Measurements from ENCODE around the gene SMAD7. TPM values are rescaled to one million over a fixed set of nuclear protein-coding genes. Genes with fewer than 3 reads are reported as not detected.

The SMAD7 gene
- total and polyA plus RNA-seq, 9 donors: 9.1 to 16.8 (median 13.2) TPM

DNA sequence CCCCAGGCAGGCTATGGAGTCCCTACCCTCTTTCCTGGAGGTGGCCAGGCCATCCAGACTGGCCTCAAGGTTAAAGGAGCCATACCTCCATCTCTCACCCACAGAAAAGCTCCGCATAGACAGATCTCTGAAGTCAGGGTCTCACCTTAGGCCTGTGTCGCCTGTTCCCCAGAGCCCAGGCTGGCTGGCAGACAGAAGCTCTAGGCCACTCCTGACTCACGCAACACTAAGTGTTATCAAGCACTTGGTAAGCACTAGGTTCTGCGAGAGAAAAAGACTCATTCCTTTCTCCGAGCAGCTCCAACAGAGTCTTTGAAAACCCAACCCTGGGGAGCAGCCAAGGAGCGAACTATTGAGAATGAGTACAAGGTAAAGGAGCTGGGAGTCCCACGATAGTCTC is 6.1 kb downstream of the SMAD7 start:
- 78% methylated on average over 5 of the region's 7 CpGs for WGBS (ENCODE audit: insufficient coverage)
- H3K9me3 ChIP-seq (replicated peaks; ENCODE audit: control insufficient read depth, low read depth, low read length): no peaks in the 10 kb centered on the region
- no peak overlapping the region for H3K27ac ChIP-seq (ENCODE audit: low read length)
- peaks cover 28% of the 10 kb centered on the region for H3K36me3 ChIP-seq (ENCODE audit: control insufficient read depth, insufficient read depth, low read length)
- no peak overlapping the region for H3K4me3 ChIP-seq (ENCODE audit: low read length)
- no peak for DNase-seq
- peaks cover 2% of the 10 kb centered on the region for H3K27me3 ChIP-seq (ENCODE audit: control insufficient read depth, insufficient read depth, low read length)
- H3K4me1 ChIP-seq (ENCODE audit: control insufficient read depth, insufficient read depth, low read length): peaks cover 76% of the 10 kb centered on the region

DNA sequence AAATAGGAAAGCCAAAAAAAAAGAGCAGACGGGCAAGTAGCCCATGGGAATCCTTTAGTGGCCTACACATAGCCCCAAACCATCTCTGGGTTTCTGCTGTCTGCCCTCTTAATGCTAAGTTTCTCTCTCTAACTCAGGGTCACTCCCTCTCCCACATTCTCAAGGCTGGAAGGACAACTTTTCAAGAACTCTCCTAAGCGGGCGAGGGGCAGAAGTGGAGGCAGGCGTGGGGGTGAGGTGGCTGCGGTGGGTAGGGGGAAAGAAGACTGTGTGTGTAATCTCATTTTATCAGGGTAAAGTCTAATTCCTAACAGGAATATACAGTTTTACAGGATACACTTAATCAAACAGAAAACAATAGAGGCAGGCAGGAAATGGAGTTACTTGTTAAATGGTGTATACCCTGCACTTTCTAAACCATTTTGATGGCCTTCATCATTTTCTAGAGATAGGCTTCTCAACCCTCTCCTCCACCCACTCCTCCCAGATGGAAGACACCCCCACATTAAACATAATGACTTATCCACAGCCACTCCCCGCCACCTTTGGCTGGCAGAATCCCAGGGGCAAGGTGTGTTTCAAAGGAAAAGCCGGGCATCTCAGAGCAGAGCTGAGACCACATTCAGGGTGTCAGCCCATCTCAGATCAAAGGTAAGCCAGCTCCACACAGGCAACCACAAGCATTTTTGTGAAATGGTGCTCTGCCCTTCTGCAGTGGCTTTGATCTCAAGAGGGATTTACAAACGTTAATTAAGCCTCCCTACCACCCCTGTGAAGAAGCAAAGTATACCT is 6.8 kb downstream of the SMAD7 start:
- H3K36me3 ChIP-seq (ENCODE audit: control insufficient read depth, insufficient read depth, low read length): peaks cover 28% of the 10 kb centered on the region
- no peaks in the 10 kb centered on the region for H3K9me3 ChIP-seq (replicated peaks; ENCODE audit: control insufficient read depth, low read depth, low read length)
- H3K4me3 ChIP-seq (ENCODE audit: low read length): no peak overlapping the region
- peaks cover 2% of the 10 kb centered on the region for H3K27me3 ChIP-seq (ENCODE audit: control insufficient read depth, insufficient read depth, low read length)
- 80% methylated on average over 2 of the region's 8 CpGs for WGBS (ENCODE audit: insufficient coverage)
- peaks cover 79% of the 10 kb centered on the region for H3K4me1 ChIP-seq (ENCODE audit: control insufficient read depth, insufficient read depth, low read length)
- peak overlapping the region; percentile 13 for H3K27ac ChIP-seq (ENCODE audit: low read length)
- no peak for DNase-seq

DNA sequence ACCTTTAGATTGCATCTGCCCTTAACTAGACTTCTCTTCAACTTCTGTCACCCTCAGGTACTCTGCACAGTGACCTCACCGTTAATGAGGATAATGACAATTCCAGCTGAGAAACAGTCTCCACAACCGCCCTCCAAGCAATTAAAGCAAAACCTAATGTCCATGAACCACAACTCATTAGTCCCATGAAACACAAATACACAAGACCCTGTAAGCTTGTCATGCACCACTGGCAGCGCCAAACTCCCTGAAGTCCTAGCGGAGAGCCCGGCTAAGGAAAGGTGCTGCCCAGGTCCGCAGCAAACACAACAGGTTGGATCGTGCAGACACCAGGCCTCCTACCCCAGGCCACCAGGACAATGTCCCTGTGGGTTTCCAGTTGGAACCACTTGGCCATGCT is 7.4 kb downstream of the SMAD7 start:
- peaks cover 31% of the 10 kb centered on the region for H3K36me3 ChIP-seq (ENCODE audit: control insufficient read depth, insufficient read depth, low read length)
- H3K9me3 ChIP-seq (replicated peaks; ENCODE audit: control insufficient read depth, low read depth, low read length): no peaks in the 10 kb centered on the region
- WGBS (ENCODE audit: insufficient coverage): 51% methylated on average over 2 of the region's 7 CpGs
- H3K4me3 ChIP-seq (ENCODE audit: low read length): no peak overlapping the region
- DNase-seq: no peak
- H3K27ac ChIP-seq (ENCODE audit: low read length): peak overlapping the region; percentile 13
- peaks cover 84% of the 10 kb centered on the region for H3K4me1 ChIP-seq (ENCODE audit: control insufficient read depth, insufficient read depth, low read length)
- H3K27me3 ChIP-seq (ENCODE audit: control insufficient read depth, insufficient read depth, low read length): peaks cover 2% of the 10 kb centered on the region

DNA sequence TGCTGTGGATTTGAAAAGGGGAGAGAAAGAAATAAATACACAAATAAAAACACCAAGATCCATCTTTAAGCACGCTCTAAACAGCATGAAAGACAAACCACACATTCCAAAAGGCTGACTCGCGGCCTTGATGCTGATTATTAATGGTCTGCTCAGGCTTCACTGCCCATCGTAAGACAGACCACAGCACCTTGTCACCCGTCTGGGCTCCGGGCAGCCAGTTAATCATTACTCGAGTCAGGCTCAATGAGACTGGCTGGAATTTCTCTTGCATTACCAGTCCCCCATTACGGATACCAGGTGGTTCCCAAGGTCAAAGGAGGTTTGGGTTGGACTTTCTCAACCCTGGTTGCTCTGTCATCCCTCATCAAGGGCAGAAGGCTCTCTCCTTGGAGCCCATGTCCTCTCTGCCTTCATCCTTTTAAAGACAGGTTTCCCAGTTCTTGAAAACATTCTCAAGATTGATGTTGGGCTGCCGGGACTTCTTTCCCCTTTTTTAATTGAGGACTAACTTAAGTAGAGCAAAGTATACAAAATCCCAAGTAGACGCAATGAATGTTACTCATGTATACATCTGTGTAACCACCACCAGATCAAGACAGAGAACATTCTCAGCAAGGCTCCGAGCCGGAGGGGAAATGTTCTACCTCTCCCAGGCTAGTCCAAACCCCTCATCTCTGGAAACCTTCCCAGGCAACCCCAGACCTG is 8.1 kb downstream of the SMAD7 start:
- no peak overlapping the region for H3K4me3 ChIP-seq (ENCODE audit: low read length)
- no peak overlapping the region for H3K27ac ChIP-seq (ENCODE audit: low read length)
- no peaks in the 10 kb centered on the region for H3K9me3 ChIP-seq (replicated peaks; ENCODE audit: control insufficient read depth, low read depth, low read length)
- DNase-seq: no peak
- WGBS (ENCODE audit: insufficient coverage): 44% methylated on average over 5 of the region's 12 CpGs
- H3K36me3 ChIP-seq (ENCODE audit: control insufficient read depth, insufficient read depth, low read length): peaks cover 31% of the 10 kb centered on the region
- H3K4me1 ChIP-seq (ENCODE audit: control insufficient read depth, insufficient read depth, low read length): peaks cover 84% of the 10 kb centered on the region
- H3K27me3 ChIP-seq (ENCODE audit: control insufficient read depth, insufficient read depth, low read length): peaks cover 2% of the 10 kb centered on the region

DNA sequence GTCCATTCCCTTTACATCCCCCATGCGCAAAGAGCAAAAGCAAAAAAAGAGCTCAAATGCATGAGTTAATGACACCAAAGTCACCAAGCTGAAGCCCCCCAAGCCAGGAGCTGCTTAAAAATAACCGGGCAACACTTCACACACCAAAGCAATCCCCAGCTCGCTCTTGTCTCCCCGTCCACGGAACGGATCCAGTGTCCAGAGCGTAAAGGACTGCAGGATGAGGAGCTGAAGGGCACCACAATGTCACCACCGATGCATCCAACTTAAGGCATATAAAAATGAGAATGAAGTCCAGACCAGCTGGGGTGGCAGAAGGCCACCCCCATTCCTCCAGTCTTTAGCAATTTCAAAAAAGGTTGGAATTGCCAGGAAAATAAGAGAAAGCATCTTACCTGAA is 8.7 kb downstream of the SMAD7 start:
- H3K4me1 ChIP-seq (ENCODE audit: control insufficient read depth, insufficient read depth, low read length): peaks cover 84% of the 10 kb centered on the region
- peaks cover 2% of the 10 kb centered on the region for H3K27me3 ChIP-seq (ENCODE audit: control insufficient read depth, insufficient read depth, low read length)
- no peaks in the 10 kb centered on the region for H3K9me3 ChIP-seq (replicated peaks; ENCODE audit: control insufficient read depth, low read depth, low read length)
- H3K36me3 ChIP-seq (ENCODE audit: control insufficient read depth, insufficient read depth, low read length): peaks cover 31% of the 10 kb centered on the region
- H3K27ac ChIP-seq (ENCODE audit: low read length): no peak overlapping the region
- WGBS (ENCODE audit: insufficient coverage): 50% methylated on average over 1 of the region's 8 CpGs
- no peak for DNase-seq
- no peak overlapping the region for H3K4me3 ChIP-seq (ENCODE audit: low read length)

DNA sequence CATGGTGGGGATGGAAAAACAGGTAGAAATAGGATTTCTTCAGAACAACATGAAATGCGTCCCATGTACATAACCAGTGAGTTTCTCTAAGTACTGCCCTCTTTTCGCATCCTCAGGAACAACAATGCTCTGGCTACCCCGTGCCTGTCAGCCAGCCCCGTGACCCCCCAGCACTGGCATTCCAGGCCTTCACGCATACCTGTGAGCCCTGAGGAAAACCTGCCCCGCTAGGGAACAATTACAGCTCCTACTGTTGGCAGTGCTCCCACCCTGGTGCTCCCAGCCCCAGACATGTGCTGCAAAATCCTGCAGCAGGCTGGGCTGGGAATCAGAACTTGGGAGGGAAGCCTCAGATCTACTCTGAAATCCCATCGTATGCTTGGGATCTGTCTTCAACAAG is 9.1 kb downstream of the SMAD7 start:
- no peak for DNase-seq
- Histone ChIP-seq H3K9me3 (replicated peaks; ENCODE audit: control insufficient read depth, low read depth, low read length) (no peaks in the 10 kb centered on the region), H3K27me3 (ENCODE audit: control insufficient read depth, insufficient read depth, low read length) (peaks cover 2% of the 10 kb centered on the region), H3K36me3 (ENCODE audit: control insufficient read depth, insufficient read depth, low read length) (peaks cover 31% of the 10 kb centered on the region), H3K4me1 (ENCODE audit: control insufficient read depth, insufficient read depth, low read length) (peaks cover 86% of the 10 kb centered on the region), H3K27ac (ENCODE audit: low read length) (peak overlapping the region; percentile 25), H3K4me3 (ENCODE audit: low read length) (no peak overlapping the region)
- 43% methylated on average over 5 of the region's 7 CpGs for WGBS (ENCODE audit: insufficient coverage)

DNA sequence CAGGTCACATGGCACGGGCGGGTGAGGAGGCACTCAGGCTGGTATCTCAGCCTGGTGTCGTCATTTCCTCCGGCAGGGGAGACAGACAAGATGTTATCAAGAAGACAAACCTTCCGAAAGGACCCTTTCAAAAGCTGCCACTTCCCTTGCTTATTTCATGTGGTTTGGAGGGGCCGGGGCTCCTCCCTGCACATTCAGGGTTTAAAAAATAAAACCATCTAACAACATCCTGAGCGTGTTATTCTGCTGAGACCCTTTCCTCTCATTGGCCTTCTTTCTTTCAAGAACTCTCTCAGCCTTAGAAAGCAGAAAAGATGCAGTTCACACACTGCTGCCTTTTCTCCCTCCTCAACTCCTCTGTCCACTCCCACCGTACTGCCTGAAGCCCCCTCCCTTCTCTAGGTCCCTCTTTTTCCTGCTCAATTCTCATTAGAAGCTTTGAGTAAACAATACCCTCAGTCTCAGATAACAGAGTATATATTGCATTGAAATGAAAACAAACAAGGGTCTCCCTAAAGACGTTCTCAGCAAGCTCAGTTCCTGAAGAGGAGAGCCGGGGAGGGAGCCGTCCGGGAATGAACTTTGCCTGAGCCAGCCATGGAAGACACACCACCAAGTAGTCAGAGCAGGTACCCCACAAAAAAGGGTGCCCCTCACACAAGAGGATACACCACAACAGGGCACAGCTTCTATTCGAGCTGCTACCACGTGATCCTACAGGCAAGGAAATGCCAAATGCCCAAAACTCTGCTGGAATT is 9.7 kb downstream of the SMAD7 start:
- Histone ChIP-seq H3K4me3 (ENCODE audit: low read length) (no peak overlapping the region), H3K27me3 (ENCODE audit: control insufficient read depth, insufficient read depth, low read length) (peaks cover 2% of the 10 kb centered on the region), H3K4me1 (ENCODE audit: control insufficient read depth, insufficient read depth, low read length) (peaks cover 84% of the 10 kb centered on the region), H3K27ac (ENCODE audit: low read length) (peak overlapping the region; percentile 25), H3K36me3 (ENCODE audit: control insufficient read depth, insufficient read depth, low read length) (peaks cover 30% of the 10 kb centered on the region), H3K9me3 (replicated peaks; ENCODE audit: control insufficient read depth, low read depth, low read length) (no peaks in the 10 kb centered on the region)
- WGBS (ENCODE audit: insufficient coverage): 68% methylated on average over 5 of the region's 14 CpGs
- no peak for DNase-seq

DNA sequence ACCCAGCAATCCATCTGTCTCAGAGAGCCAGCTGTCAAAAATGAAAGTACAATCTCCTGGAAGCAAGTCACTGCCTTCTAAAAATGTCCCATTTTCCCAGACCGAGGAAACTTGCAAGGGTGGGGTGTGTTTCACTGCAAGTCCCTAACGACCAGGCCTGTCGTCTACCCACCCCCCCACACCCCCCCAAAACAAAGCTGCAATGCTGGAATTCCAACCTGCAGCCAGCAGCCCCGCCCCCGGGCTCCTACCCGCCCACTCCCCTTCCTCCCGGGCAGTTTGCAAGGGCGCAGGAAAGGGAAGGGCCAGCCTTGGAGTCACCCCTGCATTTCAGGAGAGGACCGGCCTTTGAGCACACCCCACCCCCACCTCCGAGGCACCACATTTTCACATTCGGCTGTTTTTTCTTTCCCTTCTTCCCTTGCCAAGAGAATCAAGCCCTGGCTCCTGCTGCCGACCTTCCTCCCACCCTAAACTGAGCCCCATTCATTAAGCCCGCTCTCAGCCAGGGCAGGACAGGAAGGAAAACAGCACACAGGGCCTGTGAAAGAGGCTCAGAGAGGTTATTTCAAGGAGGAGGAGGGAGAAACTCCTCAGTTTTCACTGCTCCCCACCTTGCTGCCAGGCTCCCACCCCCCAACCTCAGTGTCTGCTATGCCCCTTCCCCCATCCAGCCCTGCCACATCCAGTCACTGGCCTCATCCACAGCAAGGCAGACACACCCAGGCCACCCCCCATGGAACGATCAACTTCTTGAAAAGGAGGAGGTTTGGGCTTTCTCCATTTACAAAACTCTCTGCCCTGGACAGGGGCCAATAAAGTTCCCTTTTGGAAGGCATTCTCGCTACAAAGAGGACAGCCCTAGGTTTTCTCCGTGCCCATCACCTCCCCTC is 11.3 kb downstream of the SMAD7 start:
- H3K4me3 ChIP-seq (ENCODE audit: low read length): peak overlapping the region; percentile 21
- peak overlapping the region; percentile 88 for H3K27ac ChIP-seq (ENCODE audit: low read length)
- peaks cover 2% of the 10 kb centered on the region for H3K27me3 ChIP-seq (ENCODE audit: control insufficient read depth, insufficient read depth, low read length)
- WGBS (ENCODE audit: insufficient coverage): 0% methylated on average over 9 of the region's 16 CpGs
- peaks cover 19% of the 10 kb centered on the region for H3K36me3 ChIP-seq (ENCODE audit: control insufficient read depth, insufficient read depth, low read length)
- peak; percentile 85 for DNase-seq
- no peaks in the 10 kb centered on the region for H3K9me3 ChIP-seq (replicated peaks; ENCODE audit: control insufficient read depth, low read depth, low read length)
- H3K4me1 ChIP-seq (ENCODE audit: control insufficient read depth, insufficient read depth, low read length): peaks cover 86% of the 10 kb centered on the region

DNA sequence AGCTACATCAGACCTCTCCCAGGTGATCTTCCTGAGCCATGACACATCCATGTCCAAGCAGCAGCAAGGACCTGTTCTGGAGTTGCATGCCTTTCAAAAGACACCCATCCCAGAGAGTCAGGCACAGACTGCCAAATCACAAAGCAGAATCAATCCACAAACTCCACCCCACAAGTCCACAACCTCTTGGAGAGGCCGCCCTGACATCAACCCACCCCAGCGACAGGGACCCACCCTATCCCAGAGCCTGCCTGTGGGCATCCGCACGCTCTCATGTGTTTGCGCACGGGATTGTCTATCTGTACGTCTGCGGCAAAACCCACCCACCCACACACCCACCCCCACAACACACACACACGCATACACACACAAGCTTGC is 11.9 kb downstream of the SMAD7 start:
- H3K27ac ChIP-seq (ENCODE audit: low read length): peak overlapping the region; percentile 88
- 32% methylated on average over 8 of the region's 9 CpGs for WGBS (ENCODE audit: insufficient coverage)
- DNase-seq: no peak
- peaks cover 2% of the 10 kb centered on the region for H3K27me3 ChIP-seq (ENCODE audit: control insufficient read depth, insufficient read depth, low read length)
- peak overlapping the region; percentile 21 for H3K4me3 ChIP-seq (ENCODE audit: low read length)
- peaks cover 92% of the 10 kb centered on the region for H3K4me1 ChIP-seq (ENCODE audit: control insufficient read depth, insufficient read depth, low read length)
- H3K9me3 ChIP-seq (replicated peaks; ENCODE audit: control insufficient read depth, low read depth, low read length): no peaks in the 10 kb centered on the region
- H3K36me3 ChIP-seq (ENCODE audit: control insufficient read depth, insufficient read depth, low read length): peaks cover 17% of the 10 kb centered on the region

All from muscle of leg (tissue), 11 donors.